Gastroesophageal sphincter (tissue), 4 donors: ENCODE measurements around the gene SLC25A20. TPM values are rescaled to one million over a fixed set of nuclear protein-coding genes. Genes with fewer than 3 reads are reported as not detected.

Source experiments
- ATAC-seq: fragments of 150-250 bp; one replicate; pipeline ENCODE4 v1.9.1; 2016; ENCODE audit warnings: mild to moderate bottlenecking, moderate library complexity
- H3K27ac ChIP-seq, 4 donors: fragments of 200-600 bp; sonication (generic) in 3 of 4; 1 replicate in 3 of 4; 2 replicates in 1 of 4; pipeline ENCODE4 v1.5.1; 2016 to 2019
- H3K27me3 ChIP-seq: fragments of 200-600 bp; sonication (generic); one replicate; pipeline ENCODE4 v1.5.1; 2019
- H3K36me3 ChIP-seq, 2 donors: fragments of 200-600 bp; sonication (generic); one replicate each; pipeline ENCODE4 v1.5.1; 2019; ENCODE audit warnings: control low read depth in 1 of 2
- H3K4me1 ChIP-seq, 3 donors: fragments of 200-600 bp; sonication (generic); 1 replicate in 2 of 3; 2 replicates in 1 of 3; pipeline ENCODE4 v1.5.1; 2016 to 2019; ENCODE audit warnings: control low read depth in 2 of 3
- H3K4me3 ChIP-seq, 2 donors: fragments of 200-600 bp; sonication (generic); one replicate each; pipeline ENCODE4 v1.5.1; 2019; ENCODE audit warnings: mild to moderate bottlenecking in 1 of 2, moderate library complexity in 1 of 2
- H3K9me3 ChIP-seq, 3 donors: fragments of 200-600 bp; sonication (generic); one replicate each; pipeline ENCODE4 v1.5.1; 2017 to 2019; ENCODE audit warnings: control low read depth in 2 of 3
- EP300 ChIP-seq: sonication (generic); formaldehyde crosslinking; IDR thresholded peaks from one replicate; pipeline ENCODE4 v1.6.1; 2017; ENCODE audit warnings: antibody characterized with exemption, mild to moderate bottlenecking
- POLR2A ChIP-seq, 2 donors: fragments of 450-650 bp; IDR thresholded peaks; one replicate each; pipeline ENCODE4 v1.6.1; 2017; ENCODE audit warnings: antibody characterized with exemption in 2 of 2, mild to moderate bottlenecking in 2 of 2, moderate library complexity in 1 of 2
- POLR2AphosphoS5 ChIP-seq: sonication (generic); formaldehyde crosslinking; IDR thresholded peaks from one replicate; pipeline ENCODE4 v1.6.1; 2017; ENCODE audit warnings: antibody characterized with exemption
- WGBS, 2 donors: methylation state at CpG; one replicate each; pipeline ENCODE4 v1.1.5; 2018; ENCODE audit warnings: low coverage in 1 of 2; 5-methylcytosine and 5-hydroxymethylcytosine counted together
- total RNA-seq, 4 donors: library from RNA; depleted of rRNA; stranded (reverse); fragments of >200 nt; gene quantifications; one replicate each; pipeline ENCODE4 v1.1.0, GENCODE V29; 2016
- TF ChIP-seq, protein P1 (sequence below), 4 experiments: fragments of 200-600 bp in 2 of 4; fragments of 450-650 bp in 2 of 4; sonication (generic) in 1 of 4; IDR thresholded peaks; one replicate each; pipeline ENCODE4 v1.5.1; 2017 to 2019; ENCODE audit warnings: antibody characterized with exemption in 4 of 4, mild to moderate bottlenecking in 2 of 4, moderate library complexity in 2 of 4

SLC25A20 gene
- total RNA-seq, 4 donors from 2014 or later: 19.0 to 47.0 (median 23.9) TPM

DNA sequence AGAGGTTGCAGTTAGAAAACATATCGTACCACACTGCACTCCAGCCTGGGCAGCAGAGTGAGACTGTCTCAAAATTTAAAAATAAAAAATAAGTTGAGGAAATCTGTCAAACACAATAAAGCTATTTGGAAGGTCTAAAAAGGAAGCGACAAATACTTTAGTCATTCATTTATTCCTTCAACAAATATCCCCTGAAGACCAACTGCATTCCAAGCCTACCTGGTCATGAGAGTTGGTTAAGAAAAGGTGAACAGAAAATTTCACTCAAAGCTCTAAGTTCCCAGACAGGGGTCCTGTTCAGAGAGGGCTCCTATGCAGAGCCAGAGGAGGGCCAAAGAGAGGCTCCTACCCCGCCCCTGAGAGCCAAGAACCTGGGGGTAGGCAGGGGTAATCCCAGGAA is 35.6 kb downstream of the SLC25A20 start:
- H3K36me3 ChIP-seq: peaks cover 0 to 73% of the 10 kb centered on the region in 2 donors
- no peaks in the 10 kb centered on the region for H3K27me3 ChIP-seq
- H3K4me3 ChIP-seq: no peak overlapping the region
- TF ChIP-seq POLR2A (IDR thresholded peaks at IDR 0.05): no peak
- TF ChIP-seq, protein P1, sequence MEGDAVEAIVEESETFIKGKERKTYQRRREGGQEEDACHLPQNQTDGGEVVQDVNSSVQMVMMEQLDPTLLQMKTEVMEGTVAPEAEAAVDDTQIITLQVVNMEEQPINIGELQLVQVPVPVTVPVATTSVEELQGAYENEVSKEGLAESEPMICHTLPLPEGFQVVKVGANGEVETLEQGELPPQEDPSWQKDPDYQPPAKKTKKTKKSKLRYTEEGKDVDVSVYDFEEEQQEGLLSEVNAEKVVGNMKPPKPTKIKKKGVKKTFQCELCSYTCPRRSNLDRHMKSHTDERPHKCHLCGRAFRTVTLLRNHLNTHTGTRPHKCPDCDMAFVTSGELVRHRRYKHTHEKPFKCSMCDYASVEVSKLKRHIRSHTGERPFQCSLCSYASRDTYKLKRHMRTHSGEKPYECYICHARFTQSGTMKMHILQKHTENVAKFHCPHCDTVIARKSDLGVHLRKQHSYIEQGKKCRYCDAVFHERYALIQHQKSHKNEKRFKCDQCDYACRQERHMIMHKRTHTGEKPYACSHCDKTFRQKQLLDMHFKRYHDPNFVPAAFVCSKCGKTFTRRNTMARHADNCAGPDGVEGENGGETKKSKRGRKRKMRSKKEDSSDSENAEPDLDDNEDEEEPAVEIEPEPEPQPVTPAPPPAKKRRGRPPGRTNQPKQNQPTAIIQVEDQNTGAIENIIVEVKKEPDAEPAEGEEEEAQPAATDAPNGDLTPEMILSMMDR (IDR thresholded peaks at IDR 0.05): no peak
- TF ChIP-seq EP300: no peak
- no peak for TF ChIP-seq POLR2AphosphoS5
- H3K27ac ChIP-seq: no peak overlapping the region
- H3K9me3 ChIP-seq: no peaks in the 10 kb centered on the region
- ATAC-seq: no peak
- H3K4me1 ChIP-seq: no peaks in the 10 kb centered on the region
- WGBS, 2 donors: 96 to 100% methylated on average over 2 to 3 of the region's 3 CpGs

DNA sequence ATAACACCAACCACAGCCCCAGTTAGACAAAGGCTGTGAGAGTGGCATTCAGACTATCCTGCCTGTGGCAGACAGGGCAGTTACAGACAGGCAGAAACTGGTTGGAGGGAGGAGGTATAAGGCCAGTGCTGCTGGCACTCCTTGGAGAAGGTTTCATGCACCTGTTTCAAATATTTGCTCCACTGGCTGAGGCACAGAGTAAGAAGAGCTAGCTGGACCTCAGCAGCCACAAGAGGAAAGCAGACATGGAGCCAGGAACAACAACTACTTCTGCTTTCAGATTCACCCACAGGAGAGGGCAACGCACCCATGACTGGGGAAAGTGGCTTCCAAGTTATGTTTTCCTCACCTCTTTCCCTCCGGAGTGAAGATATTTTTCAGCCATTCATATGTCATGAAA is 39.5 kb downstream of the SLC25A20 start:
- 83 to 94% methylated on average over 1 to 2 of the region's 2 CpGs for WGBS, 2 donors
- no peak for ATAC-seq
- Histone ChIP-seq H3K27me3 (no peaks in the 10 kb centered on the region), H3K4me3 (no peak overlapping the region), H3K9me3 (no peaks in the 10 kb centered on the region), H3K27ac (no peak overlapping the region), H3K4me1 (no peaks in the 10 kb centered on the region), H3K36me3 (peaks cover 0 to 78% of the 10 kb centered on the region in 2 donors)
- TF ChIP-seq EP300 (no peak), POLR2A (IDR thresholded peaks at IDR 0.05) (no peak), POLR2AphosphoS5 (no peak)
- TF ChIP-seq, protein P1 (IDR thresholded peaks at IDR 0.05): no peak

DNA sequence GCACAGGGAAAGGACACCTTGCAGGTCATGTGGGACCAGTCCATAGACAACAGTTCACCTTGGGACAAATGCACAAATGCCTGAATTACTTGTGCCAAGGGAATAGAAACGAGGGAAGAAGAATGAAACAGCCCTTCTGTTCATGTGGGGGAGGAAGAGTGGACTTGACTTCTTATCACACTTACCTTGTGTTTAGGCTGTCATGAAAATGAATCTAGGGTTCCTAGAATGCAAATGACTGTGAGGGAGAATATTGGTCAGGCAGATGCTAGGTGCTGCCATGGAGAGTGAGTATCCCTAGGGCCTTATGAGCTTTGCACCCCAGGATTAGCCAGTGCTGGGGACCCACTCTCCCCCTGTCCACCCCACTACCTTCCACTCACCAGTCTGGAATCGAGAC is 40.0 kb downstream of the SLC25A20 start:
- no peak overlapping the region for H3K4me3 ChIP-seq
- ATAC-seq: no peak
- no peaks in the 10 kb centered on the region for H3K27me3 ChIP-seq
- no peaks in the 10 kb centered on the region for H3K4me1 ChIP-seq
- TF ChIP-seq POLR2A (IDR thresholded peaks at IDR 0.05): no peak
- TF ChIP-seq, protein P1 (IDR thresholded peaks at IDR 0.05): no peak
- 69 to 100% methylated on average over 1 of the region's 2 CpGs for WGBS, 2 donors
- peaks cover 0 to 82% of the 10 kb centered on the region in 2 donors for H3K36me3 ChIP-seq
- H3K27ac ChIP-seq: no peak overlapping the region
- no peaks in the 10 kb centered on the region for H3K9me3 ChIP-seq

DNA sequence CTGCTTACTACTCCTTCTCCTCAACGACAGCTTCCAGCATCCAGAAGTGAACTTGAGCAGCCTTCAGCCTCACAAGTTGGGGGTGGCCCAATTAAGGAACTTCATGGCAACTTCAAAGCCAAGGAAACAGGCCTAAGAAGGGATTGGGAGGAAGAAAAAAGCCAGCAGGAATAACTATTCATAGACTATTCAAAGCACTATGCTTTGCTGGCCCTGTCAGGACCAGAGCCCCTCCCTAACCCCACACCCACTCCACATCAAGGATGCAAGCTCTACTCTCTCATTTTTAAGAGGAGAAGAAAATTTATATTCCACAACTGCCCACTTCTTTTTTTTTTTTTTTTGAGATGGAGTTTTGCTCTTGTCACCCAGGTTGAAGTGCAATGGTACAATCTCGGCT is 41.0 kb downstream of the SLC25A20 start:
- no peak overlapping the region for H3K4me3 ChIP-seq
- no peaks in the 10 kb centered on the region for H3K4me1 ChIP-seq
- WGBS, 2 donors: 56% methylated on average over 2 of the region's 2 CpGs; no CpG with 5 or more reads in 1 of the 2 donors
- ATAC-seq: no peak
- H3K9me3 ChIP-seq: no peaks in the 10 kb centered on the region
- no peak for TF ChIP-seq EP300
- no peak for TF ChIP-seq POLR2AphosphoS5
- no peak for TF ChIP-seq POLR2A (IDR thresholded peaks at IDR 0.05)
- TF ChIP-seq, protein P1 (IDR thresholded peaks at IDR 0.05): no peak
- H3K36me3 ChIP-seq: peaks cover 0 to 81% of the 10 kb centered on the region in 2 donors
- no peaks in the 10 kb centered on the region for H3K27me3 ChIP-seq
- no peak overlapping the region for H3K27ac ChIP-seq

DNA sequence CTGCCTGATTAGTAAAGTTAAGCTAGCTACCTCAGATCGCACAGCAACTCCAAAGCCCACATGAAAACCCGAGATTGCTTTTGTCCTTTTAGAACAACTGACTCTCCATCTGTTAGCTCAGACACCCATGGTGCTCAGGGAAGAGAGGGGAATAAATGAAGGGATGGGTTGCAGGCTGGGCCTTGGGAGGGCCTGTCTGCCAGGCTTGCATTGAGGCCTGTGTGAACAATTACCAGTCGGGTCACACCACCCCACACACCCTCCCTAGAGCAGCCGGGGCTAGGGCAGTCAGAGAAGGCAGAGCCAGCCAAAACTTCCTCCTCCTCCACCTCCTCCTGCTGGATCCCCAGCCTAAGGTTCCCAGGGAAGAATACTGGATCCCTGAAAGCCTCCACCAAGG is 42.2 kb downstream of the SLC25A20 start:
- WGBS, 2 donors: 50 to 100% methylated on average over 1 to 4 of the region's 4 CpGs
- H3K36me3 ChIP-seq: peaks cover 0 to 69% of the 10 kb centered on the region in 2 donors
- no peak for ATAC-seq
- no peaks in the 10 kb centered on the region for H3K27me3 ChIP-seq
- TF ChIP-seq, protein P1 (IDR thresholded peaks at IDR 0.05): no peak
- TF ChIP-seq EP300: no peak
- no peak for TF ChIP-seq POLR2AphosphoS5
- TF ChIP-seq POLR2A (IDR thresholded peaks at IDR 0.05): no peak
- no peak overlapping the region for H3K27ac ChIP-seq
- H3K4me3 ChIP-seq: no peak overlapping the region
- no peaks in the 10 kb centered on the region for H3K4me1 ChIP-seq
- no peaks in the 10 kb centered on the region for H3K9me3 ChIP-seq
